Measurements from ENCODE around the gene RXFP3.
A peak's percentile ranks its signal among the peaks of the same experiment; 100 is the strongest.
"Not testable (repeated sequence)": the region's sequence is repeated elsewhere in the genome, so short reads cannot be mapped to it uniquely, and the experiment has no call there.

The RXFP3 gene

GRCh38 chr5:33936004-33936380 is 194 bp upstream of the RXFP3 start:
- DNase-seq, result peak; percentile 41

- DNase-seq, result no peak
These were observed 976 bp downstream of the RXFP3 start for GRCh38 chr5:33937017-33937706.

- no peak for DNase-seq
These were observed 1.7 kb downstream of the RXFP3 start for GRCh38 chr5:33937707-33938506.

DNA sequence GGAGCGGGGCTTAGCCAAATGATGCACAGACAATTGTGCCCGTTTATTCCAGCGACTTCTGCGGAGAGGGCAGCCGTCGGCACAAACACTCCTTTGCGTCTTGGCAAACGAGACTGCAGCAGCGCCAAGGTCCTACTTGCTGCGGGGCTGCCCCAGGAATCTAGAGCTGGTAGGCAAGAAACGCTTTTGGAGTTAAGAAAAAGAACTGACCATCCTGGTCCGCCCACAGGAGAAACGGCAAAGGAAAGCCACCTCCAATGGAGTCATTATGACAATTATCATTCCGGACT is 2.3 kb downstream of the RXFP3 start:
- DNase-seq, result no peak

- no peak for DNase-seq
These were observed 2.7 kb downstream of the RXFP3 start for GRCh38 chr5:33938881-33939280.

DNA sequence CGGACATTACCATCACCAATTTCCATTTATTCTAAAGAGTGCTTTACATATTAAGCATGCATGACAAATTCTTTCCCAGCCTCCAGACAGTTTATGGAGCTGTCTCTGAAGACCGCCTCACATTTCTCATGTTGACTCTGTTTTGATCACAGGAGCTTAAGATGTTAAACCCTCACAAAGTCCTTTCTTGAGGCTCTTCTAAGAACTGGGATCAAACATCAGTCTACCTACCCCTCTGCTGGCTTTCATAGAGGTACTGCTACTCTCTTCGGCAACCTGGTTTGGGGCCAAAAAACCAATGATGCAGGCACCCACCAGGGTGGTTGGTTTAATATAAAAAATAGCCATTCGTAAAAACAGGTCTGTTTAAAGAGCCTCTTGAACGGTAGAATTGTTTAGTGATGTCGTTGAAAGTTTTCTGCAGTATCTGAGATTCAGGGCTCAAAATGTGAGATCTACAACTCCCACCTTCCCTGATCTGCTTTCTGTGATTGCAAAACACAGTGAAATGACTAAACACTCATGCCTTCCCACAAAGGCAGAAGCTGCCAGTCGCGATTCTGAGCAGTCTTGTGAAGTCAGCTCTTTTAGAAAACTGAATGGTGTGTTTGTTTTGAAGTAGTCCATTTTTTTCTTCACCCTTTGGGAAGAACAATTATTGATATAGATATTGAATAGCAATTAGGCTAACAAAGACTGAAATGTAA is 3.5 kb downstream of the RXFP3 start:
- DNase-seq, result no peak

- DNase-seq, result no peak
These were observed 4.9 kb downstream of the RXFP3 start for GRCh38 chr5:33941090-33941489.

- no peak for DNase-seq
These were observed 8.5 kb downstream of the RXFP3 start for GRCh38 chr5:33944543-33945132.

DNA sequence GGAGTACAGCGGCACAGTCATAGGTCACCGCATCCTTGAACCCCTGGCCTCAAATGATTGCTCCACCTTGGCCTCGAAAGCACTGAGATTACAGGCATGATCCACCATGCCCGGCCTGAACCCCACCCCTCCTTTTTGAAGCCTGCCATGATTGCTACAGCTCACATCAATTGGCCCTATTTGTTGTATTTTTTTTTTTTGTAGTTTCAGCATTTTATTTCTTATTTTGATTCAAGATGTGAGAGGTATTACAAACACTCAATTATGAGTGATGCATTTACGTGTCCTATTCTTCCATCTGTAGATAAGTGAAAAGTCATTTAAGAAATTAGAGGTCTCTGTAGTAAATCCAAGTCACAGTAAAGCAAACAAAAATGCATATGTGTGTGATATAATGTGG is 16.0 kb downstream of the RXFP3 start:
- DNase-seq, result not testable (repeated sequence)

- no peak for DNase-seq
These were observed 21.5 kb downstream of the RXFP3 start for GRCh38 chr5:33957577-33958150.

DNA sequence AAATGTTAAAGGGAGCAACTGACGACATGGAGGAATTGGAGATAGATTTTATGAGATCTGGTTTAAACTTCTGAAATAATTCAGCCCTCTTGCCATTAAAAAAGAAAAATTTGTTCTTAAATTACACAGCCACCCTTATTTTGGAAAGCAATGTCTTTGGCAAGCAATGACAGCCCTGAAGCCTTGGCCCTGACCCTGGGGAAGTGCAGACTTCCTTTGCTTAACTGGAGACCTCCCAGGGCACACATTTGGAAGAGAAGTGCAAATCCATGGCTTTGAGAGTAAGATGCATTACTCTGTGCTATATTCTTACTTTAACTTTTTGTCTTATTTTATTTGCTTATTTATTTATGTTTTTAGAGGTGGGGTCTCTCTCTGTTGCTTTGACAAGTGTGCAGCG is 22.0 kb downstream of the RXFP3 start:
- no peak for DNase-seq

DNA sequence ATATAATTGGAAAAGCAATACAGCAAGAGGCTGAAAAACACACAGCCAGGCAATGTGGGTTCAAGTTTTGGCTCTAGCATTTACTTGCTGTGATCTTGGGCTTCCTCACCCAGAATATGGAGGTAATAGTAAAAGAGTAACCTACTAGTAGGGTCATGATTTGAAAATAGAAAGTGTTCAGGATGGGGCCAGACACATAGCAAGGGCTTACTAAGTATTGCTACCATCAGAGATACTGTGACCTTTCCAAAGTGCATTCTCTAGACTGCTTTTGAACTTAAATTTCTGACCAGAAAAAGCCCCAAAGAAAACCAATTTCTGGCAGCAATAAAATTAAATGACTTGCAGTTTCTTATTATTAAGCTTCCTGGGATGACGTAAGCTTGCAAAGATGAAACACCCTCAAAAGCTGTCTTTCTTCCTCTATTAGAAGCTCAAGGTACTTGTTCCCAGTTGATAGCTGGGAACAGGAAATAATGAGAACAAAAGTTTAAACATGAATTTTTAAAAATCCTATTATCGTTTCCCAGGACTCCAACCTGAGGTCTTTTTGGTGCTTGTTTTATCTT is 28.0 kb downstream of the RXFP3 start:
- DNase-seq, result peak; percentile 6

DNA sequence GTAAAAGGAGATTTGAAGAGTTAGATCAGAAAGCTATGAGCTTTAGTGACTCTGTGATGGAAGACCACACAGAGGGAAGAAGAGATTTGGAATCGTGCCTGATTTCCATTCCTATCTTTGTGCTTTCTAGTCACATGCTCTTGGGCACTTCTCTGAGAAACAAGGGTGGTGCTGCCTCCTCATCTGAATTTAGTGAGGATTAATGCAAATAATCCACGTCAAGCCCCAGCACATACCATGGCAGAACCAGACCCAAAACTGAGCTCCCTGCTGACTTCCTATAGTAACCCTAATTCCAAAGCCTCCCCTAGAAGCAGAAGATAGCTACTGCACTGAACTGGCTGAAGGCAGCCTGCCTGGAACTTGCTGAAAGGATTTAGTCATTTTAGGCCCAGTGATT is 30.6 kb downstream of the RXFP3 start:
- DNase-seq, result no peak

DNA sequence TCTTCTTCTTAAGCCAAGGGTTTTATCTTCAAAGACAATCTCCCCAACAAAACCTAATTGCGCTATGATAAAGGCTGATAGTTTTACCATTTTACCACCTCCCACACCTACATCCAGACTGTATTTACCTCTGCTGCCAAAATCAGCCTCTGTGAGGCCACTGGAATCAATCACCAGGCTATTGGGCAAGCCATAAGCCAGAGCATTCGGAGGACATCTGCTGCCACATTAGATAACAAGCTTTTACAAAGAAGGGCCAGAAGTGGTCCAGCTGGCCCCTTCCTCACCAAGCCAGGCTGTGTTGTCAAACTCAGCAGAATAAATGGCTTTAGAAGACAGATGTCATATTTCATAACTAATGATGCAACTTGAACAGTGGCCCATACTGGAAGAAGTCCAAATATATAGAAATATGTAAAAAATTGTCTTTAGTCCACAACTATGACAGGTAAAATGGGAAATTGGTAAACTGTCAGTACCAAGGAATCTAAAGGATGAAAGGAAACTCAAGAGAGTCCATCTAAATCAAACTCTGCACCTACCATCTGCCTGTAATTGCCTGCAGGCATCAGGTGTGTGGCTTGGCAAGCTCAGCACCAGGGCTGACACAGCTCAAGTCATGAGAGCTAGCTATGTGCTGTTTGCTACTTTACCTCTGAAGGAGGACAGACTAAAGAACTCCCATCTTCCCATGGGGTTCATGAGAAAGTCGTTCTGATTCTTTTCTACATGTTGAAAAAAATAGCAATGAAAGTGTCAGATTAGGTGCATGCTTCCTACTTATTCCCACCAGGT is 32.2 kb downstream of the RXFP3 start:
- DNase-seq, result no peak

DNA sequence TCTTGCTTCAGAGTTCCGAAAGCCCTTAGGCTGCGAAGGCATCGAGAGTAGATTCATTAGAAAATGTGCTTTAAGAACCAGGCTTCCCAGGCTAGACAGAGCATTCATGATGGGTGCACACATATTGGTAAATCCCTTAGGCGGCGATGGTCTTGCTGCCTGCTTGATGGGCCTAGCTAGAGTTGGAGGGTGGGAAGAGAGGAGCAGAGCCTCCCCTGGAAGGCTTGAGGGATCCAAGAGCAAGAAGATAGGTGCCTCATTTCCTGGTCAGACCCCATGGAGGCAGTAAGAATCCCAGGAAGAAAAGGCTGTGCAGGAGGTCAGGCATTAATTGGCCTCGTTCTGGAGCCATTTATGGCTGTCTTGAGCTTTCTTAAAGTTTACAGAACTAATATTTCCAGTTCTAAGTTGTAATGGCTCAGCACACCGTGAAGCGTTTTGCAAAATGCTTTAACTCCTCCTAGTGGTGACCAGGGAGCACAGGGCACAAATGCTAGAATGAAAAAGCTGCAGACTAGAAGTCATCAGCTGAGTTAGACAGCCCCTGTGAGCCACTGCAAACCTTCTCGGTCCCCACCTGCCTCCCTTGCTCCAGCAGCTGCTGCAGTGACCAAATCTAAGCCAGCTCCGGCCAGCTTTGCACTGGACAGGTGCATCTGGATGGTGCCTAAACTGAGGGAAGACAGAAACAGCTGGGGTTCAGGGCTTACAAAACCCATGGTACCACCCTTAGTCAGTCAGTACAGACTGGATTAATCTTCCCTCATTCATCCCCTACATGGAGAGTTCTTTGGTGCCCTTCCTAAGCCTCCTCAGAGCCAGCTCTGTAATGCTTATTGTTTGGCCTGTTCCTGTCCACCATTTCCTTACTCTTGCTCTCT is 33.6 kb downstream of the RXFP3 start:
- peak; percentile 35 for DNase-seq

DNA sequence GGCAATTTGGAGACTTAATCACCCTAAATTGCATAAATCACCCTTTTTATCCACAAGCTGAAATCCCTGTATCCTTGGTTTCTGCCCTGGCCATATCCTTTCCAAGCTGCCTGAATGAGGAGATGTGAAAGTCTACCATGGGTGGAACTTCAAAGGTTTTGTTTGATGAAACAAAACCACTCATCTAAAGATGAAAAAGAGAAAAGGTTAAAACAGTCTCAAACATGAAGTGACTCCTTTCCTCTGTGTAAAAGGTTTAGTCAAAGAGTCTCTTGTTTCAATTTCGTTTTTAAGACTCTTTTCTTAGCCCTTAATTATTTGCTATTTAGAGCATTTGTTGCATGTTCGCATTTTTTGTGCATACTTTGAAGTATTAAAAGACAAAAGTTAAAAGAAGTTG is 37.1 kb downstream of the RXFP3 start:
- peak; percentile 20 for DNase-seq

GRCh38 chr5:33975852-33976251 is 39.7 kb downstream of the RXFP3 start:
- DNase-seq, result no peak

DNA sequence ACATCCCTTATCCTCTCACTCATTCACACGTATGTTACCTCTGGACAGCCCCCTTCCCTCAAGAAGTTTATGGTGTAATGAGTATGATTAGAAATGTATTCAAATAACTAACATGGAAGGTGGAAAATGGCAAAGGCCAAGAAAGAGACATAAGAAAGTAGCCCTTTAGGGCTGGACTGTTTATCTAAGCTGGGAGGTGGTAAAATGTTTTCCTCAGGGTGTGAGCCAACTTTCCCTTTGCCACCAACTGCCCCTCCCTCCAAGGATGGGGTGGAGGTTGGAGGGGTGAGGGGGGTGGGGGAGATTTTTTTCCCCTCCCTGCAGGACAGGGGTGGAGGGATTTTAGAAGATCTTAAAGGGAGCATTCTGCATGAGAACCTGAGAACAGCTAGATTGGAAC is 40.1 kb downstream of the RXFP3 start:
- no peak for DNase-seq

DNA sequence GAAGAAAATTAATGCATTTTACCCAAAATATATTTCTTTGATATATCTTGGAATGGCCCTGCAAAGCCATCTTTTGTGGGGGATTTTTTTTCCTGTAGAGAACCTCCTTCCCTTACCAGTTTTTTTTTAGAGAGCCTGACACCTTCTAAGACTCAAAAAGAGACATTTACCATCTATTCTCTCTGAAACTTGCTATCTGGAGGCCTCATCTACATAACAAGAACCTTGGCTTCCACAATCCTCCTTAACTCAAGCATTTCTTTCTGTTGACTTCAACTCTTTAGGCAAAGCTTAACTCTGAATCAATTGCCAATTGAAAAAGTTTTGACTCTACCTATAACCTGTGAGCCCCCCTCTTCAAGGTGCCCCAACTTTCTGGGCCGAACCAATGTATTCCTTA is 42.1 kb downstream of the RXFP3 start:
- no peak for DNase-seq

DNA sequence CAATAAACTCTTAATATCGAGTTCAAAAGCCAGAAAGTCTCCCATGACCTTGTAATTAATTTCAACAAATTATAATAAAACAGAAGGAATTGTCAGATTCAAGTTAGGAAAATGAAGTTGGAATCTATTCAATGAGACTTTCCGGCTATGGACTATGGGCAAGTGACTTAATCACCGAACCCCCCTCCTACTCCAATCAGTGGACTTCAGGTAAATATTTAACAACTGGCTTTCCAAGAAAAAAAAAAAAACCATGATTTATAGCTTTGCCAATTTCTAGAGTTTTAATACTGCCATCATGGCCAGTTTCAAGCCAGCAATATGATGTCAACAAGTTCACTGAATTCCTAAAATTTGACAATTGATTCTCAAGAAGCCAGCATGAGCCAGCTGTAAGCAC is 43.8 kb downstream of the RXFP3 start:
- no peak for DNase-seq
